MM.1S (cell line): ENCODE measurements around the gene ANO2.

Source experiments
- CTCF ChIP-seq: fragments of 300-600 bp; sonication (generic); IDR thresholded peaks from 2 replicates; pipeline ENCODE4 v1.5.1; 2016; ENCODE audit warnings: antibody characterized with exemption, low read length, mixed read lengths
- EZH2 ChIP-seq: fragments of 300-600 bp; sonication (generic); optimal IDR thresholded peaks from 2 replicates; pipeline ENCODE3; 2017; ENCODE audit warnings: low read depth, mild to moderate bottlenecking, antibody characterized with exemption, low read length, mixed read lengths

- TF ChIP-seq CTCF (no peak), EZH2 (no peak)
Observed at GRCh38 chr12:5620896-5621295, 324.2 kb downstream of the ANO2 start.
